DOHH2 (cell line): ENCODE measurements around the gene TEAD4.

Experiments
- CTCF ChIP-seq: fragments of 200-600 bp; sonication (generic); IDR thresholded peaks from one replicate; pipeline ENCODE4 v1.5.1; 2014; ENCODE audit warnings: antibody characterized with exemption, mild to moderate bottlenecking, low read depth, low read length; ENCODE audit not compliant: poor library complexity, severe bottlenecking
- EZH2phosphoT487 ChIP-seq: fragments of 200-600 bp; sonication (generic); IDR thresholded peaks from 2 replicates; pipeline ENCODE4 v1.6.1; 2017; ENCODE audit warnings: borderline replicate concordance, mild to moderate bottlenecking, antibody characterized with exemption, low read length, moderate library complexity, mixed read lengths

- no peak for TF ChIP-seq CTCF
- no peak for TF ChIP-seq EZH2phosphoT487
These were observed 18.6 kb upstream of the TEAD4 start for GRCh38 chr12:2940564-2940963.
